ENCODE data around the gene OR2H2. TPM values are rescaled to one million over a fixed set of nuclear protein-coding genes. Genes with fewer than 3 reads are reported as not detected.

OR2H2 gene
- total and polyA plus RNA-seq, 2 experiments from 2014 or later, result 0.86 TPM; not detected in 1

DNA sequence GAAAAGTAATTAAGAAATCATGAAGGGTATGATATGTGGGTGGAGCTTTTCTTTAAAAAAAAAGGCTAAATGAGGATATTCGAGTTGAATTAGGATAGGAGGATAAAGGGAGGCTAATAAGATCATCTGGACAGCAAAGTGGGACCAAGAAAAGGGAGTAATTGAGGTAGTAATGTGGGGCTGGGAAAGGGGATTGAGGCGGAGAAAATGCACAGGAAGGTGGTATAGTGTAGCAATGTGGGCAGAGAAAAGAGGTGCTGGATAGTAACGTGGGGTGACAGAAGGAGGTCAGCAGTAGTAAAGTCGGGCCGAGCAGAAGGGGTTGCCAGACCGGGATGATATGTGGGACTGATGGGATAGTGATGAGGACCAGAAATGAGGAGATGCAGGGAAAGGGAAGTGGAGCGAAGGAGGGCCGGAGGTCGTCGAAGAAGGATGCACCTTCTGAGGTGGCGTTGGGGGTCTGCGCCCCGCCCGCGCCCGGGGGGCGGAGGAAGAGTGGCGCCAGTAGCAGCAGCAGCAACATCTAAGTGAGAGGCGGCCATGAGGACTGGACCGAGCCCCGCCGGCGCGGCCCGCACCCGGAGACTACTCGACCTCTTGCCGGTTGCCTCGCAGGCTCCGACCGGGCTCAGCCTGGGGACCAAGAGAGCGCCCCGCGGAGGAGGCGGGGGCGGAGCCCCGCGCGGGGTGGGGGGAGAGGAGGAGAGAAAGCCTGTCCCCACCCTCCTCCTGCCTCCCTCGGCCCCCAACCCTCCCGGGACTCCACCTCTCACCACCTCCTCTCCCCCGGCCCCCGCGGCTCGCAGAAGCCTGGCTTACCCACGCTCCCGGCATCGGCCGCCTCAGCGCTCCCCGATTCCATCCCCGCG, 47.2 kb downstream of the OR2H2 start:
- TF ChIP-seq ZNF331 (CRISPR knock-in tag; IDR thresholded peaks at IDR 0.05; ENCODE audit: low read depth) (no peak), ZNF114 (CRISPR knock-in tag; IDR thresholded peaks at IDR 0.05) (no peak), POLR2AphosphoS5 (IDR thresholded peaks at IDR 0.05; ENCODE audit: low read depth) (peak; percentile 73), STAT1 (IDR thresholded peaks at IDR 0.05; ENCODE audit: unreplicated experiment) (no peak)
- TF ChIP-seq, protein P1, sequence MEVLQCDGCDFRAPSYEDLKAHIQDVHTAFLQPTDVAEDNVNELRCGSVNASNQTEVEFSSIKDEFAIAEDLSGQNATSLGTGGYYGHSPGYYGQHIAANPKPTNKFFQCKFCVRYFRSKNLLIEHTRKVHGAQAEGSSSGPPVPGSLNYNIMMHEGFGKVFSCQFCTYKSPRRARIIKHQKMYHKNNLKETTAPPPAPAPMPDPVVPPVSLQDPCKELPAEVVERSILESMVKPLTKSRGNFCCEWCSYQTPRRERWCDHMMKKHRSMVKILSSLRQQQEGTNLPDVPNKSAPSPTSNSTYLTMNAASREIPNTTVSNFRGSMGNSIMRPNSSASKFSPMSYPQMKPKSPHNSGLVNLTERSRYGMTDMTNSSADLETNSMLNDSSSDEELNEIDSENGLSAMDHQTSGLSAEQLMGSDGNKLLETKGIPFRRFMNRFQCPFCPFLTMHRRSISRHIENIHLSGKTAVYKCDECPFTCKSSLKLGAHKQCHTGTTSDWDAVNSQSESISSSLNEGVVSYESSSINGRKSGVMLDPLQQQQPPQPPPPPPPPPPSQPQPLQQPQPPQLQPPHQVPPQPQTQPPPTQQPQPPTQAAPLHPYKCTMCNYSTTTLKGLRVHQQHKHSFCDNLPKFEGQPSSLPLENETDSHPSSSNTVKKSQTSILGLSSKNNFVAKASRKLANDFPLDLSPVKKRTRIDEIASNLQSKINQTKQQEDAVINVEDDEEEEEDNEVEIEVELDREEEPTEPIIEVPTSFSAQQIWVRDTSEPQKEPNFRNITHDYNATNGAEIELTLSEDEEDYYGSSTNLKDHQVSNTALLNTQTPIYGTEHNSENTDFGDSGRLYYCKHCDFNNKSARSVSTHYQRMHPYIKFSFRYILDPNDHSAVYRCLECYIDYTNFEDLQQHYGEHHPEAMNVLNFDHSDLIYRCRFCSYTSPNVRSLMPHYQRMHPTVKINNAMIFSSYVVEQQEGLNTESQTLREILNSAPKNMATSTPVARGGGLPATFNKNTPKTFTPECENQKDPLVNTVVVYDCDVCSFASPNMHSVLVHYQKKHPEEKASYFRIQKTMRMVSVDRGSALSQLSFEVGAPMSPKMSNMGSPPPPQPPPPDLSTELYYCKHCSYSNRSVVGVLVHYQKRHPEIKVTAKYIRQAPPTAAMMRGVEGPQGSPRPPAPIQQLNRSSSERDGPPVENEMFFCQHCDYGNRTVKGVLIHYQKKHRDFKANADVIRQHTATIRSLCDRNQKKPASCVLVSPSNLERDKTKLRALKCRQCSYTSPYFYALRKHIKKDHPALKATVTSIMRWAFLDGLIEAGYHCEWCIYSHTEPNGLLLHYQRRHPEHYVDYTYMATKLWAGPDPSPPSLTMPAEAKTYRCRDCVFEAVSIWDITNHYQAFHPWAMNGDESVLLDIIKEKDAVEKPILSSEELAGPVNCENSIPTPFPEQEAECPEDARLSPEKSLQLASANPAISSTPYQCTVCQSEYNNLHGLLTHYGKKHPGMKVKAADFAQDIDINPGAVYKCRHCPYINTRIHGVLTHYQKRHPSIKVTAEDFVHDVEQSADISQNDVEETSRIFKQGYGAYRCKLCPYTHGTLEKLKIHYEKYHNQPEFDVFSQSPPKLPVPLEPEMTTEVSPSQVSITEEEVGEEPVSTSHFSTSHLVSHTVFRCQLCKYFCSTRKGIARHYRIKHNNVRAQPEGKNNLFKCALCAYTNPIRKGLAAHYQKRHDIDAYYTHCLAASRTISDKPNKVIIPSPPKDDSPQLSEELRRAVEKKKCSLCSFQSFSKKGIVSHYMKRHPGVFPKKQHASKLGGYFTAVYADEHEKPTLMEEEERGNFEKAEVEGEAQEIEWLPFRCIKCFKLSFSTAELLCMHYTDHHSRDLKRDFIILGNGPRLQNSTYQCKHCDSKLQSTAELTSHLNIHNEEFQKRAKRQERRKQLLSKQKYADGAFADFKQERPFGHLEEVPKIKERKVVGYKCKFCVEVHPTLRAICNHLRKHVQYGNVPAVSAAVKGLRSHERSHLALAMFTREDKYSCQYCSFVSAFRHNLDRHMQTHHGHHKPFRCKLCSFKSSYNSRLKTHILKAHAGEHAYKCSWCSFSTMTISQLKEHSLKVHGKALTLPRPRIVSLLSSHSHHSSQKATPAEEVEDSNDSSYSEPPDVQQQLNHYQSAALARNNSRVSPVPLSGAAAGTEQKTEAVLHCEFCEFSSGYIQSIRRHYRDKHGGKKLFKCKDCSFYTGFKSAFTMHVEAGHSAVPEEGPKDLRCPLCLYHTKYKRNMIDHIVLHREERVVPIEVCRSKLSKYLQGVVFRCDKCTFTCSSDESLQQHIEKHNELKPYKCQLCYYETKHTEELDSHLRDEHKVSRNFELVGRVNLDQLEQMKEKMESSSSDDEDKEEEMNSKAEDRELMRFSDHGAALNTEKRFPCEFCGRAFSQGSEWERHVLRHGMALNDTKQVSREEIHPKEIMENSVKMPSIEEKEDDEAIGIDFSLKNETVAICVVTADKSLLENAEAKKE (CRISPR knock-in tag; IDR thresholded peaks at IDR 0.05), result no peak
- TF ChIP-seq, protein P2, sequence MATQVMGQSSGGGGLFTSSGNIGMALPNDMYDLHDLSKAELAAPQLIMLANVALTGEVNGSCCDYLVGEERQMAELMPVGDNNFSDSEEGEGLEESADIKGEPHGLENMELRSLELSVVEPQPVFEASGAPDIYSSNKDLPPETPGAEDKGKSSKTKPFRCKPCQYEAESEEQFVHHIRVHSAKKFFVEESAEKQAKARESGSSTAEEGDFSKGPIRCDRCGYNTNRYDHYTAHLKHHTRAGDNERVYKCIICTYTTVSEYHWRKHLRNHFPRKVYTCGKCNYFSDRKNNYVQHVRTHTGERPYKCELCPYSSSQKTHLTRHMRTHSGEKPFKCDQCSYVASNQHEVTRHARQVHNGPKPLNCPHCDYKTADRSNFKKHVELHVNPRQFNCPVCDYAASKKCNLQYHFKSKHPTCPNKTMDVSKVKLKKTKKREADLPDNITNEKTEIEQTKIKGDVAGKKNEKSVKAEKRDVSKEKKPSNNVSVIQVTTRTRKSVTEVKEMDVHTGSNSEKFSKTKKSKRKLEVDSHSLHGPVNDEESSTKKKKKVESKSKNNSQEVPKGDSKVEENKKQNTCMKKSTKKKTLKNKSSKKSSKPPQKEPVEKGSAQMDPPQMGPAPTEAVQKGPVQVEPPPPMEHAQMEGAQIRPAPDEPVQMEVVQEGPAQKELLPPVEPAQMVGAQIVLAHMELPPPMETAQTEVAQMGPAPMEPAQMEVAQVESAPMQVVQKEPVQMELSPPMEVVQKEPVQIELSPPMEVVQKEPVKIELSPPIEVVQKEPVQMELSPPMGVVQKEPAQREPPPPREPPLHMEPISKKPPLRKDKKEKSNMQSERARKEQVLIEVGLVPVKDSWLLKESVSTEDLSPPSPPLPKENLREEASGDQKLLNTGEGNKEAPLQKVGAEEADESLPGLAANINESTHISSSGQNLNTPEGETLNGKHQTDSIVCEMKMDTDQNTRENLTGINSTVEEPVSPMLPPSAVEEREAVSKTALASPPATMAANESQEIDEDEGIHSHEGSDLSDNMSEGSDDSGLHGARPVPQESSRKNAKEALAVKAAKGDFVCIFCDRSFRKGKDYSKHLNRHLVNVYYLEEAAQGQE (IDR thresholded peaks at IDR 0.05; ENCODE audit: unreplicated experiment), result no peak
- ATAC-seq (peak; percentile 22), DNase-seq (ENCODE audit: low spot score) (peak; percentile 72)
- Mint-ChIP-seq H3K36me3 (ENCODE audit: low read depth) (peaks cover 3% of the 10 kb centered on the region), H3K9me3 (no peaks in the 10 kb centered on the region), H3K4me3 (peak overlapping the region; percentile 86), H3K4me1 (peaks cover 55% of the 10 kb centered on the region), H3K27me3 (ENCODE audit: insufficient read depth, low read depth, poor library complexity) (peaks cover 14% of the 10 kb centered on the region), H3K27ac (no peak overlapping the region)
- Histone ChIP-seq H3K79me2 (replicated peaks; ENCODE audit: insufficient read depth) (peaks cover 46% of the 10 kb centered on the region), H4K20me1 (replicated peaks; ENCODE audit: insufficient read depth) (peaks cover 9% of the 10 kb centered on the region; the same call in 1 of the 2 replicates), H3K4me1 (ENCODE audit: insufficient read depth) (peaks cover 42% of the 10 kb centered on the region), H2AFZ (no peak overlapping the region), H3K9me2 (ENCODE audit: insufficient read depth) (no peaks in the 10 kb centered on the region), H3K4me2 (peak overlapping the region; percentile 91), H3K4me3 (peak overlapping the region; percentile 93), H3F3A (replicated peaks; ENCODE audit: low read depth) (peaks cover 19% of the 10 kb centered on the region), H3K36me3 (ENCODE audit: insufficient read depth) (no peaks in the 10 kb centered on the region), H3K27me3 (ENCODE audit: insufficient read depth) (no peaks in the 10 kb centered on the region), H3K27ac (ENCODE audit: low read depth) (peak overlapping the region; percentile 66; the same call in 1 of the 2 replicates)

Data from GM23338 (cell line).